Caco-2 (cell line): Measurements from ENCODE around the gene ETV3L. TPM values are rescaled to one million over a fixed set of nuclear protein-coding genes. Genes with fewer than 3 reads are reported as not detected.

Source experiments
- BruUV-seq: library from RNA; stranded (reverse); fragments of 400-500 nt; replicated peaks from 2 replicates; lab custom pipeline; 2021; lab: Mats Ljungman, UMichigan
- CTCF ChIA-PET: fragments of 300-600 bp; sonication (Branson Sonifier 250); formaldehyde crosslinking; loops from one replicate; lab custom pipeline; 2022; ENCODE audit warnings: antibody characterized with exemption; lab: Charles Lee
- POLR2A ChIA-PET: fragments of 300-600 bp; sonication (Branson Sonifier 250); formaldehyde crosslinking; loops from one replicate; lab custom pipeline; 2022; ENCODE audit warnings: antibody characterized with exemption; lab: Charles Lee
- DNase-seq, 2 experiments: peaks; one replicate each; pipeline versions ENCODE4 v3.0.0 to v3.0.0-alpha.2; 2020 to 2022
- H3K27me3 ChIP-seq: replicated peaks from 2 replicates; pipeline ENCODE4 v1.6.0; 2011; ENCODE audit warnings: low read length; ENCODE audit not compliant: control insufficient read depth, insufficient read depth
- H3K36me3 ChIP-seq: 2 replicates; pipeline ENCODE4 v1.5.1; 2011; ENCODE audit warnings: low read length; ENCODE audit not compliant: control insufficient read depth, insufficient read depth
- H3K4me1 ChIP-seq: fragments of 250-450 bp; sonication (Bioruptor Pico); 2 replicates; pipeline ENCODE4 v1.5.1; 2020; ENCODE audit warnings: mild to moderate bottlenecking
- H3K4me3 ChIP-seq: 2 replicates; pipeline ENCODE4 v1.5.1; 2011; ENCODE audit warnings: low read depth, mild to moderate bottlenecking, control low read depth, low read length
- H3K9me3 ChIP-seq: fragments of 250-450 bp; sonication (Bioruptor Pico); 2 replicates; pipeline ENCODE4 v1.5.1; 2020; ENCODE audit warnings: mild to moderate bottlenecking, moderate library complexity
- H3K27ac Mint-ChIP-seq: one replicate; pipeline ENCODE4 v1.8.0; 2022; ENCODE audit warnings: mixed read lengths; ENCODE audit not compliant: unreplicated experiment
- H3K27me3 Mint-ChIP-seq: one replicate; pipeline ENCODE4 v1.8.0; 2022; ENCODE audit warnings: mixed read lengths; ENCODE audit not compliant: insufficient read depth, unreplicated experiment
- H3K36me3 Mint-ChIP-seq: one replicate; pipeline ENCODE4 v1.8.0; 2022; ENCODE audit warnings: mild to moderate bottlenecking, mixed read lengths; ENCODE audit not compliant: insufficient read depth, unreplicated experiment
- H3K4me1 Mint-ChIP-seq: one replicate; pipeline ENCODE4 v1.8.0; 2022; ENCODE audit warnings: low read depth, mixed read lengths; ENCODE audit not compliant: unreplicated experiment
- H3K4me3 Mint-ChIP-seq: one replicate; pipeline ENCODE4 v1.8.0; 2022; ENCODE audit warnings: mild to moderate bottlenecking, moderate library complexity, mixed read lengths; ENCODE audit not compliant: unreplicated experiment
- H3K9me3 Mint-ChIP-seq: one replicate; pipeline ENCODE4 v1.8.0; 2022; ENCODE audit warnings: mixed read lengths; ENCODE audit not compliant: unreplicated experiment
- intact Hi-C: fragments of 100-400 bp; cut with micrococcal nuclease; formaldehyde crosslinking; loops from one replicate; pipeline ENCODE4 v1.10.0; 2022; ENCODE audit not compliant: unreplicated experiment
- total RNA-seq: library from RNA; stranded (reverse); gene quantifications from 2 replicates; pipeline ENCODE4 v1.2.3, GENCODE V29; 2022
- TF ChIP-seq, protein P1 (sequence below), 2 experiments: fragments of 200-600 bp in 1 of 2; IDR thresholded peaks; 1 replicate in 1 of 2; 2 replicates in 1 of 2; pipeline versions ENCODE4 v1.5.1 to v1.8.0; 2011 to 2022; ENCODE audit warnings: antibody characterized with exemption in 1 of 2, control low read depth in 1 of 2, inconsistent platforms in 1 of 2, low read depth in 1 of 2, low read length in 1 of 2, mild to moderate bottlenecking in 1 of 2, moderate library complexity in 1 of 2; ENCODE audit not compliant: insufficient read depth in 1 of 2, severe bottlenecking in 1 of 2, unreplicated experiment in 1 of 2

ETV3L gene
- total RNA-seq, 1 experiment from 2014 or later, result not detected

DNA sequence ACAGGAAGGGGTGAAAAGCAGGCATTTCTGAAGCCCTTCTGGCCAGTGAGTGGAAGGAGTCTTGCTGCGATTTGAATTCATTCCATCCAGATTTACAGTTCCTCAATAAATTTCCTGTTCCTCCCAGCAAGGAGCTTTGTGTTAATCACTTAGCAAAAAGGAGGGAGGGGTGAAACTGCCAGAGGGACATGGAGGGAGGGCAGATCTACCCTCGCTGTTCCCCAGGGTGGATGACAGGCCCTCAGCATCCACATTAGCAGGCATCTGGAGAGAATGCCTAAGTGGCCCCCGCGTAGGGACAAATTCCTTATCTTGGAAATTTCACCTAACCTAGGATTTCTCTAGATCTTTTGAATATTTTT lies 37.4 kb upstream of the ETV3L start:
- TF ChIP-seq, protein P1, sequence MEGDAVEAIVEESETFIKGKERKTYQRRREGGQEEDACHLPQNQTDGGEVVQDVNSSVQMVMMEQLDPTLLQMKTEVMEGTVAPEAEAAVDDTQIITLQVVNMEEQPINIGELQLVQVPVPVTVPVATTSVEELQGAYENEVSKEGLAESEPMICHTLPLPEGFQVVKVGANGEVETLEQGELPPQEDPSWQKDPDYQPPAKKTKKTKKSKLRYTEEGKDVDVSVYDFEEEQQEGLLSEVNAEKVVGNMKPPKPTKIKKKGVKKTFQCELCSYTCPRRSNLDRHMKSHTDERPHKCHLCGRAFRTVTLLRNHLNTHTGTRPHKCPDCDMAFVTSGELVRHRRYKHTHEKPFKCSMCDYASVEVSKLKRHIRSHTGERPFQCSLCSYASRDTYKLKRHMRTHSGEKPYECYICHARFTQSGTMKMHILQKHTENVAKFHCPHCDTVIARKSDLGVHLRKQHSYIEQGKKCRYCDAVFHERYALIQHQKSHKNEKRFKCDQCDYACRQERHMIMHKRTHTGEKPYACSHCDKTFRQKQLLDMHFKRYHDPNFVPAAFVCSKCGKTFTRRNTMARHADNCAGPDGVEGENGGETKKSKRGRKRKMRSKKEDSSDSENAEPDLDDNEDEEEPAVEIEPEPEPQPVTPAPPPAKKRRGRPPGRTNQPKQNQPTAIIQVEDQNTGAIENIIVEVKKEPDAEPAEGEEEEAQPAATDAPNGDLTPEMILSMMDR (IDR thresholded peaks at IDR 0.05; ENCODE audit: insufficient read depth in 1 of 2, low read depth in 1 of 2, low read length in 1 of 2, severe bottlenecking in 1 of 2, unreplicated experiment in 1 of 2), result no peak
- peaks cover 2% of the 10 kb centered on the region for H3K36me3 ChIP-seq
- no peaks in the 10 kb centered on the region for H3K9me3 Mint-ChIP-seq
- no peaks in the 10 kb centered on the region for H3K27me3 ChIP-seq
- H3K4me3 Mint-ChIP-seq, result peak overlapping the region; percentile 91
- peaks cover 43% of the 10 kb centered on the region for H3K4me1 Mint-ChIP-seq
- peaks cover 52% of the 10 kb centered on the region for H3K4me1 ChIP-seq
- no peaks in the 10 kb centered on the region for H3K27me3 Mint-ChIP-seq
- peaks cover 56% of the 10 kb centered on the region for H3K36me3 Mint-ChIP-seq
- BruUV-seq, result no TSS peak
- DNase-seq, result no peak
- CTCF ChIA-PET, result interaction anchor here (0.8 to 4.9 kb wide), 3 partner anchors 19 to 46 kb away, joined by 3 to 72 read pairs (median 41); no protein-coding TSS in a partner anchor
- POLR2A ChIA-PET, result interaction anchor here (1.0 kb wide), 1 partner anchor 18 kb away, joined by 7 read pairs; no protein-coding TSS in a partner anchor
- peak overlapping the region; percentile 97 for H3K4me3 ChIP-seq
- H3K27ac Mint-ChIP-seq, result peak overlapping the region; percentile 87
- intact Hi-C loops, result no loop called here
- H3K9me3 ChIP-seq, result no peaks in the 10 kb centered on the region

DNA sequence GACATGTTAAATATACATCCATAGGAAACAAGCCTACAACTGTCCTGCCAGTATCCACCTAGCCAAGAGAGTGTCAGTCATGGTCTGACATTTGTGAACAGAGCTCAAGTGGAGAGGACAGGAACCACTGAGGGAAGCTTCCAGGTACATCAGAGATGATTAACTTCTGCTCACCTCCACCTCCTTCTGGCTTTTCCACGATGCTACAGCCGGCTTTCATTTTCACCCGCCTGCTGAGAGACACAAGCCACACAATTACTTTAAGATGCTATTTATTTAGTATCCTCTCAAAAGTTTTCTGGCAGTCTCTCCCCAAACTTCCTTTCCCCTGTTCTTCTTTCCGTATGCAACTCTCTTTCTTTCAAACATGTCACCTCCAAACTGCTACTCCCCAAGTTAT lies 36.5 kb upstream of the ETV3L start:
- H3K27ac Mint-ChIP-seq, result peak overlapping the region; percentile 87
- Histone ChIP-seq H3K4me1 (peaks cover 61% of the 10 kb centered on the region), H3K9me3 (no peaks in the 10 kb centered on the region), H3K4me3 (no peak overlapping the region), H3K36me3 (peaks cover 2% of the 10 kb centered on the region), H3K27me3 (no peaks in the 10 kb centered on the region)
- H3K36me3 Mint-ChIP-seq, result peaks cover 65% of the 10 kb centered on the region
- BruUV-seq, result no TSS peak
- DNase-seq, result peak in 1 of 2 experiments; percentile 45
- TF ChIP-seq, protein P1 (IDR thresholded peaks at IDR 0.05; ENCODE audit: insufficient read depth in 1 of 2, low read depth in 1 of 2, low read length in 1 of 2, severe bottlenecking in 1 of 2, unreplicated experiment in 1 of 2), result no peak
- H3K27me3 Mint-ChIP-seq, result no peaks in the 10 kb centered on the region
- H3K4me3 Mint-ChIP-seq, result peak overlapping the region; percentile 30
- intact Hi-C loops, result no loop called here
- H3K4me1 Mint-ChIP-seq, result peaks cover 48% of the 10 kb centered on the region
- H3K9me3 Mint-ChIP-seq, result no peaks in the 10 kb centered on the region
- POLR2A ChIA-PET, result interaction anchor here (0.7 to 1.9 kb wide), 2 partner anchors 19 to 90 kb away, joined by 4 to 8 read pairs; partner anchors contain the start of gene ARHGEF11
- CTCF ChIA-PET, result interaction anchor here (0.8 to 4.9 kb wide), 3 partner anchors 20 to 45 kb away, joined by 3 to 72 read pairs (median 41); no protein-coding TSS in a partner anchor

DNA sequence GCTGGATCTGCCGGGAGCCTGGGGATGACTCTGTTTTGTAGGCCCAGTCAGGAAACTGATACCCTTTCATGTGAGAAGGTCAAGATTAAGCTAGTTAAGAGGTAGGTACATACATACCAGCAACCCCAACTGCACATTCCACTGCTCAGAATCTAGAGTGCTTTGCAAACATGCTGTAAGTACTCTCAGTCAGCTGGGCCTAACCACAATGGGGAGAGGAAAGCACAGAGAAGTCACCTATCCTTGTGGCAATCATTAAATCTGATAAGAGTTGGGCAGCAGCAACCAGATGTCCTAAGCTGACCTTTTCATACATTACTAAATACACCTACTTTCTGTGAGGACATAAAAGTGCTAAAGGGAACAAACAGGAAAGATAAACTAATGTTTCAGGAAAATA lies 36.0 kb upstream of the ETV3L start:
- ChIA-PET POLR2A (interaction anchor here (0.7 to 1.9 kb wide), 2 partner anchors 19 to 90 kb away, joined by 4 to 8 read pairs; partner anchors contain the start of gene ARHGEF11), CTCF (interaction anchor here (4.3 to 4.9 kb wide), 2 partner anchors 20 to 45 kb away, joined by 41 to 72 read pairs; no protein-coding TSS in a partner anchor)
- Histone ChIP-seq H3K4me1 (peaks cover 66% of the 10 kb centered on the region), H3K9me3 (no peaks in the 10 kb centered on the region), H3K27me3 (no peaks in the 10 kb centered on the region), H3K4me3 (no peak overlapping the region), H3K36me3 (peaks cover 2% of the 10 kb centered on the region)
- Mint-ChIP-seq H3K9me3 (no peaks in the 10 kb centered on the region), H3K36me3 (peaks cover 65% of the 10 kb centered on the region), H3K4me1 (peaks cover 49% of the 10 kb centered on the region), H3K27me3 (no peaks in the 10 kb centered on the region), H3K27ac (peak overlapping the region; percentile 9), H3K4me3 (no peak overlapping the region)
- intact Hi-C loops, result loop anchor here (2.0 kb wide), 1 partner anchor 45 kb away; no protein-coding TSS in a partner anchor
- DNase-seq, result peak in 1 of 2 experiments; percentile 23
- no TSS peak for BruUV-seq
- TF ChIP-seq, protein P1 (IDR thresholded peaks at IDR 0.05; ENCODE audit: insufficient read depth in 1 of 2, low read depth in 1 of 2, low read length in 1 of 2, severe bottlenecking in 1 of 2, unreplicated experiment in 1 of 2), result no peak
